Lower leg skin (tissue), 3 donors: ENCODE results near the gene ORC6.

ENCODE experiments used
- CTCF ChIP-seq, 3 donors: fragments of 450-650 bp; IDR thresholded peaks; one replicate each; pipeline ENCODE4 v1.5.1; 2016; ENCODE audit warnings: antibody characterized with exemption in 3 of 3, mild to moderate bottlenecking in 3 of 3, moderate library complexity in 2 of 3
- POLR2A ChIP-seq, 2 donors: fragments of 450-650 bp; IDR thresholded peaks; one replicate each; pipeline ENCODE4 v1.6.1; 2016 to 2017; ENCODE audit warnings: antibody characterized with exemption in 2 of 2, mild to moderate bottlenecking in 1 of 2, moderate library complexity in 1 of 2

DNA sequence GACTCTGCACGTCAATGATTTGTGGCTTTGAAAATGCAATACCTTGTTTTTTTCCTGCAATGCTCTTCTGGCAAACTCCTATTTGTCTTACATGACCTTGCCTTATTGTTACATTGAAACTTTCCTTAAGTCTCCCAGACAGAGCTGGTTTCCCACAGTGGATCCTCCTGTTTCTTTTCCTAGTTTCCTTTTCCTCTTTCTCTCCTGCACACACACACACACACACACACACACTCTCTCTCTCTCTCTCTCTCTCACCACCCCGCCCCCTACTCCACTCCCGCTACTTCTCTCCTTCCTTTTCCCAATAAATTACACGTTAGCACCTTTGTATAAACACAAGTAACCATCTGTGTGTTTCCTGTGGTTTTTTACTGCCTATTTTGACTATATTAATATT is 2.3 kb downstream of the ORC6 start:
- TF ChIP-seq CTCF (IDR thresholded peaks at IDR 0.05) (no peak), POLR2A (IDR thresholded peaks at IDR 0.05) (no peak)
